Stimulated activated CD8-positive, alpha-beta memory T cell treated with anti-CD3 and anti-CD28 coated beads, Interleukin-4, amount 100 ng/mL, for 1 hour (primary cell): ENCODE results near the gene OGFR.

Source experiments
- DNase-seq, 2 donors: peaks; one replicate each; pipeline ENCODE4 v3.0.0-alpha.2; 2020; ENCODE audit warnings: low read depth in 2 of 2, low spot score in 1 of 2

Gene OGFR

GRCh38 chr20:62799459-62799858 is 5.2 kb upstream of the OGFR start:
- no peak for DNase-seq

- DNase-seq: no peak
Measured at GRCh38 chr20:62799873-62800272, 4.8 kb upstream of the OGFR start.

GRCh38 chr20:62800314-62801259 is 4.0 kb upstream of the OGFR start:
- no peak for DNase-seq

- DNase-seq: no peak
Measured at GRCh38 chr20:62801284-62802010, 3.2 kb upstream of the OGFR start.

GRCh38 chr20:62802026-62802712 is 2.5 kb upstream of the OGFR start:
- DNase-seq: no peak

GRCh38 chr20:62804021-62804626 is 511 bp upstream of the OGFR start:
- no peak for DNase-seq

GRCh38 chr20:62805155-62805710 is 598 bp downstream of the OGFR start:
- no peak for DNase-seq

- DNase-seq: no peak
Measured at GRCh38 chr20:62805711-62806382, 1.2 kb downstream of the OGFR start.

GRCh38 chr20:62806383-62807050 is 1.9 kb downstream of the OGFR start:
- DNase-seq: no peak

GRCh38 chr20:62807444-62808210 is 3.0 kb downstream of the OGFR start:
- no peak for DNase-seq

GRCh38 chr20:62808211-62808865 is 3.7 kb downstream of the OGFR start:
- peak; percentile 41 to 52 for DNase-seq

GRCh38 chr20:62809530-62810428 is 5.1 kb downstream of the OGFR start:
- DNase-seq: no peak

GRCh38 chr20:62811320-62811719 is 6.7 kb downstream of the OGFR start:
- no peak for DNase-seq

GRCh38 chr20:62811720-62812119 is 7.1 kb downstream of the OGFR start:
- DNase-seq: no peak

- no peak for DNase-seq
Measured at GRCh38 chr20:62812181-62812906, 7.7 kb downstream of the OGFR start.

- no peak for DNase-seq
Measured at GRCh38 chr20:62812907-62813200, 8.2 kb downstream of the OGFR start.

- DNase-seq: no peak
Measured at GRCh38 chr20:62813588-62813987, 9.0 kb downstream of the OGFR start.
